Mucosa of rectum (tissue), 2 donors: ENCODE measurements around the gene ETF1.
"Not testable (repeated sequence)": the region's sequence is repeated elsewhere in the genome, so short reads cannot be mapped to it uniquely, and the experiment has no call there.

Source experiments
- H3K27ac ChIP-seq, 2 donors: one replicate each; pipeline ENCODE4 v1.7.0; 2013; ENCODE audit warnings: inconsistent platforms in 2 of 2, low read depth in 2 of 2, low read length in 2 of 2
- H3K27me3 ChIP-seq, 2 donors: one replicate each; pipeline ENCODE4 v1.7.0; 2013; ENCODE audit warnings: low read length in 2 of 2; ENCODE audit not compliant: control insufficient read depth in 2 of 2, insufficient read depth in 2 of 2
- H3K36me3 ChIP-seq, 2 donors: one replicate each; pipeline ENCODE4 v1.7.0; 2013; ENCODE audit warnings: low read length in 2 of 2; ENCODE audit not compliant: control insufficient read depth in 2 of 2, insufficient read depth in 2 of 2
- H3K4me1 ChIP-seq, 2 donors: one replicate each; pipeline ENCODE4 v1.7.0; 2013; ENCODE audit warnings: low read length in 2 of 2, mild to moderate bottlenecking in 1 of 2; ENCODE audit not compliant: control insufficient read depth in 2 of 2, insufficient read depth in 2 of 2
- H3K4me3 ChIP-seq, 2 donors: one replicate each; pipeline ENCODE4 v1.7.0; 2013; ENCODE audit warnings: low read length in 2 of 2
- H3K9ac ChIP-seq, 2 donors: one replicate each; pipeline ENCODE4 v1.7.0; 2013; ENCODE audit warnings: low read length in 2 of 2, low read depth in 1 of 2, mild to moderate bottlenecking in 1 of 2
- H3K9me3 ChIP-seq, 2 donors: one replicate each; pipeline ENCODE4 v1.7.0; 2013; ENCODE audit warnings: low read length in 2 of 2; ENCODE audit not compliant: control insufficient read depth in 2 of 2
- donor health status: healthy.
- donor health status: Normal muscosa, but diverticular disease.

Gene ETF1

GRCh38 chr5:138514021-138514420, 29.0 kb downstream of the ETF1 start:
- Histone ChIP-seq H3K9me3 (no peaks in the 10 kb centered on the region), H3K9ac (no peak overlapping the region), H3K36me3 (peaks cover 63 to 68% of the 10 kb centered on the region in 2 donors), H3K4me1 (no peaks in the 10 kb centered on the region), H3K4me3 (no peak overlapping the region), H3K27ac (no peak overlapping the region), H3K27me3 (no peaks in the 10 kb centered on the region)

GRCh38 chr5:138508958-138509357, 34.1 kb downstream of the ETF1 start:
- H3K36me3 ChIP-seq, result peaks cover 44 to 56% of the 10 kb centered on the region in 2 donors
- H3K27ac ChIP-seq, result no peak overlapping the region
- H3K4me1 ChIP-seq, result no peaks in the 10 kb centered on the region
- no peaks in the 10 kb centered on the region for H3K27me3 ChIP-seq
- H3K9ac ChIP-seq, result no peak overlapping the region
- no peaks in the 10 kb centered on the region for H3K9me3 ChIP-seq
- no peak overlapping the region for H3K4me3 ChIP-seq

GRCh38 chr5:138507485-138507884, 35.6 kb downstream of the ETF1 start:
- not testable (repeated sequence) for H3K27ac ChIP-seq, H3K4me1 ChIP-seq, H3K9me3 ChIP-seq, H3K4me3 ChIP-seq, H3K9ac ChIP-seq, H3K27me3 ChIP-seq
- peaks cover 32 to 42% of the 10 kb centered on the region in 2 donors for H3K36me3 ChIP-seq

DNA sequence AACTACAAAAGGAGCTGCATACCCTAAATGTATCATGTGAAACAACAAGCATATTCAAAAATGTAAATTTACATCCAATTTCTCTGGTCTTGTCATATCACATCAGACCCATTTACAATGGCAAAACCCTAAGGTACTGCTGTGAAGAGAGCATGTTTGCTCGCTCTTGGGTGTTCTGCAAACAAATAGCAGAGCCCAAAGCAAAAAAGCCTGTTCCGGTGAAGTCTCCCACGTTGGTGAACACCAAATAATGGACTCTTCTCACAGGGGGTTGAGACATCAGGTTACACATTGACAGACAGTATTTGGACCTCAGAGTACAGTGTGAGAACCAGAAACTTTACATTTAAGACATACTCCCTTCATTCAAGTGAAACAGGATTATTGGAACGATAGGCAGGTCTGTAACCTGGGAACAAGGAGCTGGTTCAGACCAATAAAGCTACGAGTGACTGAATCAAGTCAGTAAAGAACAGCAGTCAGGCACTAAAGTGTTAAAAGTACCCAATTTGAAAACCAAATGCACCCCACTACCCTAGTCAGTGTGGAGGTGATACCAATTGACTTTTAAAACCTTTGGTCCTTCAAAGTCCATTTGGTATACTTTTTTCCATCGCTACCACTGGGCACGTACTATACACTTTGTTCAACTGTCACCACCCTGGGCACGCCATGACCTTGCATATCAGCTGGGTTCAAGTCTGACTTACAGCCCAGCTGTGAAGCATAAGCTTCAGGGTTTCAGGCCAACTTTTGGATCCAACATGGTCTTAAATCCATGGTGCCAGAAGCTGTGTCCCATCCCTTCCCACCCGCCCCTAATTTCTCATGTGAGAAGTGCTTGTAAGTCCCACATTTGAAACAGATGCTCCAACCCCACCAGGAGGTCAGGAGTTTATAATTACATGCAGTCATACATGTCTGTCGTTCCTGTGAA, 36.4 kb downstream of the ETF1 start:
- Histone ChIP-seq H3K27me3 (no peaks in the 10 kb centered on the region), H3K4me3 (no peak overlapping the region), H3K27ac (no peak overlapping the region), H3K9me3 (no peaks in the 10 kb centered on the region), H3K9ac (no peak overlapping the region), H3K4me1 (no peaks in the 10 kb centered on the region), H3K36me3 (peaks cover 29 to 36% of the 10 kb centered on the region in 2 donors)

DNA sequence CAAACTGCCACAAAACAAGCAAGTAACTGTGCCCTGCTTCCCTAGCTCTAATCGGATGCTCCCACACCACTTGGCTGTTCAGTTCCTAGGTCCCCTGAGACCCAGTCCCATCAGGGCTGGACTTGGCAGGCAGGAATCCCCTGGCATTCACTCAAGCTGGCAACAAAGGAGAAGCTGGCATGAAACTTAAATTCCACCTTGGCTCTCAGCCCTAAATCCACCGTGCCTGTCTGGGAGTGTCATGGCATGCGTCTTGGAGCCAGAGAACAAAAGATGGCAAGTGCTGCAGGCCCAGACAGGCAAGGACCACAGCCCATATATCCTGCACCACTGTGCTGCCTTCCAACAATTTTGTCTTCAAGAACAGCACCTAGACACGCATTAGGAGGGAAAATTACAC, 38.2 kb downstream of the ETF1 start:
- H3K4me1 ChIP-seq, result no peaks in the 10 kb centered on the region
- peaks cover 18 to 25% of the 10 kb centered on the region in 2 donors for H3K36me3 ChIP-seq
- no peaks in the 10 kb centered on the region for H3K9me3 ChIP-seq
- no peak overlapping the region for H3K9ac ChIP-seq
- no peaks in the 10 kb centered on the region for H3K27me3 ChIP-seq
- H3K4me3 ChIP-seq, result no peak overlapping the region
- H3K27ac ChIP-seq, result no peak overlapping the region

DNA sequence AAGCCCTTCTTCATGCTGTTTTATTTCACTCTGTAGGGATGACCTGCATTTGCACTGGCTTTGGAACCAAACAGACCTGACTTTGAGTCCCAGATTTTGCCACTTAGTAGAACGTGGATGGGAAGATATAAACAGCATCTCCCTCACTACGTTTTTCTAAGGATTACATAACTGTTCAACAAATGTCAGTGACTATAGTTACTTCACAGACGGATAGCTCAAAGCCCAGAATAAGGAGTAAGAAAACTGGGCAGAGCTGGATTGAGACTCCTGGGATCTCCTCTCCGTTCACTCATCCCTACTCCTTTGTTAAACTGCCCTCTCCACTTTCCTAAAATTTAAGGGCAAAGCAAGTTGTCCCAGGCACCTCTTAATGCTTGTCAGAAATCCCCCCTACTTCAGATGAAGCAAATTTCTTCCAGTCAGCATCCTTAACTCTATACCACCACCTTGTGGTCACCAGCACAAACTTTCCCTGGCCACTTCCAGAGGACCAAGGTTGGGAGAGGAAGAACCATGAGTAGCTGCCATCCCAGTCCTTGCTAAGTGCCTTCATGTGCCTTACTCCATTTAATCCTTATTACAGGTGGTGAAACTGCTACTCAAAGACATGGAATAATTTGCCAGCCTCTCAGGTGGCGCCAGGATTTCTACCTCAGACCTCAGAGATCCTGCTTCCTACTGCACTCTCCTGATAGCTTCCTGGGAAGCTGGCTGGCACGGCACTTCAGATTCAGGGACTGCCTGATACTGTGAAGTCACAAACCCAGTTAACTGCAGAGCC, 39.4 kb downstream of the ETF1 start:
- H3K9ac ChIP-seq, result no peak overlapping the region
- peaks cover 12 to 17% of the 10 kb centered on the region in 2 donors for H3K36me3 ChIP-seq
- H3K4me3 ChIP-seq, result no peak overlapping the region
- H3K27ac ChIP-seq, result no peak overlapping the region
- no peaks in the 10 kb centered on the region for H3K9me3 ChIP-seq
- no peaks in the 10 kb centered on the region for H3K27me3 ChIP-seq
- no peaks in the 10 kb centered on the region for H3K4me1 ChIP-seq

- Histone ChIP-seq H3K27ac (no peak overlapping the region), H3K27me3 (no peaks in the 10 kb centered on the region), H3K36me3 (peaks cover 5% of the 10 kb centered on the region in 2 donors), H3K9ac (no peak overlapping the region), H3K9me3 (no peaks in the 10 kb centered on the region), H3K4me3 (no peak overlapping the region), H3K4me1 (no peaks in the 10 kb centered on the region)
Measured at GRCh38 chr5:138502521-138502920, 40.5 kb downstream of the ETF1 start.

DNA sequence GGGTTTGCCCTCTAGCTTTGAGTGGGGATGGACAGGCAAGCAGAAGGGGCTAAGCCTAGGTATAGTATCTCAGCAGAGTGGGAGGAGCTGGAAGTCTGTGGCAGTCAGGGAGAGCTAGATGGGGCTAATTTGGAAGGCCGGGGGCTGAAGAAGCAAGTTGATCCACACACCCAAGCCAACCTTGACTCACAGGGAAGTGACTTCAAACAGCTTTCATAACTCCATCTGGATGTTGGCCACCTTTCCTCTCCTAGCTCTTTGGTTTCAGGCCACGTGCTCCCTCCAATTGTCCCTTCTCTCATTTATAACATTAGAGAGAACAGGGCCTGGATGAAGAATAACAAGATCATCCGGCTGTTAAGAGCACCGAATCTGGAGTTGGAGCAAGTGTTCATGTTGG, 40.9 kb downstream of the ETF1 start:
- peaks cover 2 to 5% of the 10 kb centered on the region in 2 donors for H3K36me3 ChIP-seq
- H3K9me3 ChIP-seq, result no peaks in the 10 kb centered on the region
- no peaks in the 10 kb centered on the region for H3K4me1 ChIP-seq
- H3K27me3 ChIP-seq, result no peaks in the 10 kb centered on the region
- H3K9ac ChIP-seq, result no peak overlapping the region
- no peak overlapping the region for H3K27ac ChIP-seq
- H3K4me3 ChIP-seq, result no peak overlapping the region

DNA sequence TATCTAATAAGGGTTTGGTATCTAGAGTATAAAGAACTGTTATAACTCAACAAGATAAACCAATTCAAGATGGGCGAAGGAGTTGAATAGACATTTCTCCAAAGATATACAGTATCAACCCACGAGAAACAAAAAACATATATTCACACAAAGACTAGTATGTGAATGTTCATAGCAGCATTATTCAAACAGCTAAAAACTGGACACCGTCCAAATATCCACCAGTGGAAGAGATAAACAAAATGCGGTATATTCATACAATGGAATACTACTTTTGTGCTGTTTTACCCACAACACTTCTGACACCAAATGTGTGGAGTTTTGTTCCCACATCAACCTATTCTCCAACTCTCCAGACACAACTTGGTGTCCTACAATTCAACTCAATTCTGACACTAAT, 44.7 kb downstream of the ETF1 start:
- no peak overlapping the region for H3K27ac ChIP-seq
- H3K27me3 ChIP-seq, result no peaks in the 10 kb centered on the region
- no peaks in the 10 kb centered on the region for H3K9me3 ChIP-seq
- H3K4me1 ChIP-seq, result no peaks in the 10 kb centered on the region
- H3K4me3 ChIP-seq, result no peak overlapping the region
- no peak overlapping the region for H3K9ac ChIP-seq
- H3K36me3 ChIP-seq, result no peaks in the 10 kb centered on the region

DNA sequence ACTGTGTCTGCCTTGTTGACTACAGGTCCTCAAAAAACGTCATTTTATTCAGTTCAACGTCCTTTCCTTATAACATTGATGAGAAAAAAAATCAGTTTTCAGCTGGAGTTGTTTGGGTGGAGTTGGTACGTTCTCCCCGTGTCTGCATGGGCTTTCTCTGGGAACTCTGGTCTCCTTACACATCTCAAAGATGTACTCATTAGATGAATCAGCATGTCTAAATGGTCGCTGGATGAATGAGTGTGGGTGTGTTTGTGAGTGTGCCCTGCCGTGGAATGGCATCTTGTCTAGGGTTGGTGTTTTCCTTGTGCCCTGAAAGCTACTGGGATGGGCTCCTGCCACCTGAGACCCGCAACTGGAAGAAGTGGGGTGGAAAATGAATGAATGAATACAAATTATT, 47.7 kb downstream of the ETF1 start:
- Histone ChIP-seq H3K4me1 (peaks cover 13 to 16% of the 10 kb centered on the region in 2 donors), H3K9ac (no peak overlapping the region), H3K36me3 (no peaks in the 10 kb centered on the region), H3K4me3 (no peak overlapping the region), H3K27ac (no peak overlapping the region), H3K9me3 (no peaks in the 10 kb centered on the region), H3K27me3 (peaks cover 12 to 15% of the 10 kb centered on the region in 2 donors)
